Activated naive CD4-positive, alpha-beta T cell (primary cell): ENCODE measurements around the gene ADGRG4.

Experiments used
- DNase-seq, 4 experiments: peaks; one replicate each; lab custom pipeline; 2025; lab: John Stamatoyannopoulos, UW

Gene ADGRG4

DNA sequence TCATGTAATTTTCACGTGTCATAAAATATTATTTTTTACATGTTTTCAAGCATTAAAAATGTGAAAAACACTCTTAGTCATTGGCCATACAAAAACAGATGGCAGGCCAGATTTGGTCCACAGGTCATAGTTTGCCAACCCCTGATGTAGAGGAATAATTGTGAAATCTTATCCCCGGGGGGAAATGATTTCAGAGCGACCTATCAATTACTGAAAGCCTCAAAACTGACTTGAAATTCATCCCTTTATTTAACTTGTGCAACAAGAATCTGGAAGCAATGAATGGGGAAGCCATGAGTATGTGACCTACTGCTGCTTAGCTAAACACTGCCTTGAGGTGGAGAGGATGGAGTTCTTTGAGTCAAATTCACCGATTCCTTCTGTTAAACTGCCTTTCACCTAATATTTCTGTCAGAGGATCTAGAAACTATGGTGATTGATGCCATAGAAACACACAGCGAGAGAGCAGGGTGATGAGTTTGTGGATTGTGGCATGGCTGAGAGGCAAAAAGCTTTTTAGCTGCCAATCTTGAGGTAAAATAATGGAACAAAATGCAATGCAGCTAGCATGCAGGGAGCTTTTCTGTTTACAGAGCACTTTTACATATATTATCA, 156.6 kb downstream of the ADGRG4 start:
- no peak for DNase-seq

DNA sequence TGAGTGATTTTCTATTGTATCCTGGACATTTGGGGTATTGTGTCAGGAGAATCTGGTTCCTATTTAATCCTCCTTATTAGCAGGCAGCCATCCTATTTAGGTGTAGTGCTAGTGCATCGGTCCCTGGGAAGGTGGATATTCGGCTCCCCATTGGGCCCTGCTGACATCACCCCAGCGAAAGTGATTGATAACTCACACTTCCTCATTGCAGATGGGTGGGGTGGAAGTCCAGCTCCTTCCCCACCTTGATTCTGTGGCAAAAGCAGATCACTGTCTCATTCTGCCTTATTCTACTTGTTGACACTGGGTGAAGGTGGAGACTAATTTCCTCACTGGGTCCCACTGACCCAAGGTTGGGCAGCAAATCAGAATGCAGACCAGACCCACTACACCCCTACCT, 163.8 kb downstream of the ADGRG4 start:
- no peak for DNase-seq
